Stimulated activated CD8-positive, alpha-beta memory T cell treated with anti-CD3 and anti-CD28 coated beads, Interleukin-4, amount 100 ng/mL, for 24 hours (primary cell): ENCODE results near the gene TBC1D2B.
"Not testable (repeated sequence)": the region's sequence is repeated elsewhere in the genome, so short reads cannot be mapped to it uniquely, and the experiment has no call there.

Experiments
- DNase-seq: peaks from one replicate; pipeline ENCODE4 v3.0.0-alpha.2; 2020; ENCODE audit warnings: low read depth

The TBC1D2B gene

GRCh38 chr15:77975332-77976094, 102.0 kb downstream of the TBC1D2B start:
- DNase-seq, result no peak

GRCh38 chr15:77974416-77975331, 102.8 kb downstream of the TBC1D2B start:
- no peak for DNase-seq

GRCh38 chr15:77974098-77974414, 103.5 kb downstream of the TBC1D2B start:
- DNase-seq, result no peak

- DNase-seq, result not testable (repeated sequence)
Observed at GRCh38 chr15:77973273-77974097, 104.0 kb downstream of the TBC1D2B start.

- not testable (repeated sequence) for DNase-seq
Observed at GRCh38 chr15:77972706-77973105, 104.8 kb downstream of the TBC1D2B start.

GRCh38 chr15:77971875-77972274, 105.6 kb downstream of the TBC1D2B start:
- not testable (repeated sequence) for DNase-seq

GRCh38 chr15:77970813-77971360, 106.6 kb downstream of the TBC1D2B start:
- not testable (repeated sequence) for DNase-seq

- DNase-seq, result no peak
Observed at GRCh38 chr15:77969055-77969454, 108.5 kb downstream of the TBC1D2B start.

GRCh38 chr15:77967798-77968197, 109.7 kb downstream of the TBC1D2B start:
- no peak for DNase-seq

GRCh38 chr15:77967235-77967615, 110.3 kb downstream of the TBC1D2B start:
- DNase-seq, result not testable (repeated sequence)

- peak; percentile 26 for DNase-seq
Observed at GRCh38 chr15:77966540-77967234, 110.8 kb downstream of the TBC1D2B start.

GRCh38 chr15:77964193-77964592, 113.3 kb downstream of the TBC1D2B start:
- DNase-seq, result no peak

- DNase-seq, result peak; percentile 59
Observed at GRCh38 chr15:77959432-77959879, 118.1 kb downstream of the TBC1D2B start.

- not testable (repeated sequence) for DNase-seq
Observed at GRCh38 chr15:77958716-77959431, 118.6 kb downstream of the TBC1D2B start.

GRCh38 chr15:77958021-77958420, 119.5 kb downstream of the TBC1D2B start:
- not testable (repeated sequence) for DNase-seq

GRCh38 chr15:77953926-77954325, 123.6 kb downstream of the TBC1D2B start:
- DNase-seq, result peak; percentile 14

GRCh38 chr15:77952928-77953446, 124.5 kb downstream of the TBC1D2B start:
- not testable (repeated sequence) for DNase-seq

GRCh38 chr15:77951105-77951786, 126.3 kb downstream of the TBC1D2B start:
- not testable (repeated sequence) for DNase-seq

- not testable (repeated sequence) for DNase-seq
Observed at GRCh38 chr15:77950470-77950869, 127.0 kb downstream of the TBC1D2B start.

GRCh38 chr15:77945566-77945965, 131.9 kb downstream of the TBC1D2B start:
- no peak for DNase-seq
